GM21528 (cell line): Measurements from ENCODE around the gene WDR49.
"Not testable (repeated sequence)": the region's sequence is repeated elsewhere in the genome, so short reads cannot be mapped to it uniquely, and the experiment has no call there.

Experiments used
- ATAC-seq: cut with Tn5 transposase; IDR thresholded peaks from one replicate; pipeline ENCODE4 v1.9.1; 2021; ENCODE audit warnings: mild to moderate bottlenecking, moderate library complexity; ENCODE audit not compliant: unreplicated experiment, low FRiP score

Gene WDR49

DNA sequence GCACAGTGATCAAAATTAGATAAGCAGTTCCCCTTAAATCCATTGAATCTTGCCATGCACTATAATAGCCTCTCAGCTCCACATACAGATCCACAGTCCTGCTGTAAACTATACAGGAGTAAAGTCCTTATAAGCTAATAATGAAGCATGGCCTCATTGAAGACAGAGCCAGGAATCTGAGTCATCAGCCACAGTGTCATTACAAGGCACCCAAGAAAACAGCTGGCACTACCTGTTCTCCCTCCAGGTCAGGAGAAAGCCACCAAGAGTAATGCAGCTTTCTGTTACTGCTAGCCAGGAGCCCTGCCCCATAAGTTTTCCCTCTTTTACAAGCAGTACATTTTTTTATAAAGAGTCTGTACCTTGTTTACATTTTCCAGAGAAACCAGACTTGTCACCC lies 27.3 kb downstream of the WDR49 start:
- ATAC-seq, result no peak

DNA sequence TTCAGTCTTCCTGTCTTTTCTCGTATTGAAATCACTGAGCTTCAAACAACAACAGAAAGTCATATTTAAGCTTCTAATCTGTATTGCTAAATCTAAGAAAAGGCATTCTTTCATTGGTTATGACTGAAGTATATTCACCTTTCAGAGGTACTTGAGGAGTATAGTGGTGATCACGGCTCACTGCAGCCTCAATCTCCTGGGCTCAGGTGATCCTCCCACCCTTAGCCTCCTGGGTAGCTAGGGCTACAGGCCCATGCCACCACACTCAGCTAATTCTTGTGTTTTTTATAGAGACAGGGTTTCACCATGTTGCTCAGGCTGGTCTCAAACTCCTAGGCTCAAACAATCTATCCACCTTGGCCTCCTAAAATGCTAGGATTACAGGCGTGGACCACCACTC lies 38.7 kb downstream of the WDR49 start:
- ATAC-seq, result no peak

- ATAC-seq, result not testable (repeated sequence)
These were observed 39.5 kb downstream of the WDR49 start for GRCh38 chr3:167614196-167614595.

DNA sequence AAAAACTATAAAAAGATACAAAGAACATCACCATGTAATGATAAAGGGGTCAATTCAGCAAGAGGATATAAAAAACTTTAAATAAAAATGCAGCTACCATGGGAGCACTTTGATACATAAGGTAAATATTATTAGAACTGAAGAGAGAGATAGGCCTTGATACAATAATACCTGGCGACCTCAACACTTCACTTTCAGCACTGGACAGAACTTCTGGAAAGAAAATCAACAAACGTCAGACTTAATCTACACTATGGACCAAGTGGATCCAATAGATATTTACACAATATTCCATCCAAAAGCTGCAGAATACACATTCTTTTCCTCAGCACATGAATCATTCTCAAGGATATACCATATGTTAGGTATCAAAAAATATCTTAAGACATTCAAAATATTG lies 42.0 kb downstream of the WDR49 start:
- no peak for ATAC-seq

GRCh38 chr3:167609156-167609555 lies 44.6 kb downstream of the WDR49 start:
- no peak for ATAC-seq

DNA sequence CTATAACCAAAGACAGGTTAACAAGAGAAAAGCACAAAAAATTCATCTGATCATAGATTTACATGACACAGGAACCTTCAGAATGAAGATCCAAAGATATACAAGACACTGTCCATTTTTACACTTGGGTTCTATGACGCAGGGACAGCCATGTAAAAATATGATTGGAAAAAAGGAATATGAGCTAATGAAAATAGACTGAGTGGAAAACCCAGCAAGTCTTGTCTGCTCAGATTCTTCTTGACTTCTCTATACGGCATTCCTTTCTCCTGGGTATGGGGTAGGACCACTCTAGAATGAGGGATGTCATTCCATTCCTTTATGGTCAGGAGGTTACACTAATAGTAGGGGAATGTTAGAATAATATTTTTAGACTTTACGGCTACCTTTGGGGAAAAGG lies 46.9 kb downstream of the WDR49 start:
- ATAC-seq, result no peak

GRCh38 chr3:167605871-167606270 lies 47.9 kb downstream of the WDR49 start:
- ATAC-seq, result no peak

DNA sequence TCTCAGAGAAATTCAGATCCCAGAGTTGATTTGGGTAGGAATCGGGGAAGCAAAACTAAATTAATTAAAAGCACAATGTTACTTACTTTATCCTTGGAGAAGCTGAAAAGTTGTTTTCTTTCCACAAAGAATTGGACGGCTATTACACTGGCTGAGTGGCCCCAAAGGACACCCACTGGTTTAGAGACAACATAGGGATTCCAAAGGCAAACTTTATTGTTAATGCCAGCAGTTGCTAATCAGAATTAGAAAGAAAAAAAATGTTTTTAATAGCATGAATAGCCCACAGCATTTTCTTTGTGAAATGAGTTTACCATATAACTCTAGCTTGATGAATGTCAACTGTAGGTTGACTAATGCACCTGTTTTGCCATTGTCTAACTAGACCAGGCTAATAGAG lies 51.7 kb downstream of the WDR49 start:
- ATAC-seq, result no peak

DNA sequence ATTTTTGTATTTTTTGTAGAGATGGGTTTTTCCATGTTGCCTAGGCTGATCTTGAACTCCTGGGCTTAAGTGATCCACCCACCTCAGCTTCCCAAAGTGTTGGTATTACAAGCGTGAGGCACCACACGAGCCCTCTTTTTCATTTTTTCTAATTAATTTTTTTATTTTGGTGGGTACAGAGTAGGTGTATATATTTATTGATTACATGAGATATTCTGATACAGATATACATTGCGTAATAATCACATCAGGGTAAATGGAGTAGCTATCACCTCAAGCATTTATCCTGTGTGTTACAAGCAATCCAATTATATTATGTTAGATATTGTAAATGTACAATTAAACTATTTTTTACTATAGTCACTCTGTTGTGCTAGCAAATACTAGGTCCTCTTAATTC lies 66.1 kb downstream of the WDR49 start:
- ATAC-seq, result no peak

DNA sequence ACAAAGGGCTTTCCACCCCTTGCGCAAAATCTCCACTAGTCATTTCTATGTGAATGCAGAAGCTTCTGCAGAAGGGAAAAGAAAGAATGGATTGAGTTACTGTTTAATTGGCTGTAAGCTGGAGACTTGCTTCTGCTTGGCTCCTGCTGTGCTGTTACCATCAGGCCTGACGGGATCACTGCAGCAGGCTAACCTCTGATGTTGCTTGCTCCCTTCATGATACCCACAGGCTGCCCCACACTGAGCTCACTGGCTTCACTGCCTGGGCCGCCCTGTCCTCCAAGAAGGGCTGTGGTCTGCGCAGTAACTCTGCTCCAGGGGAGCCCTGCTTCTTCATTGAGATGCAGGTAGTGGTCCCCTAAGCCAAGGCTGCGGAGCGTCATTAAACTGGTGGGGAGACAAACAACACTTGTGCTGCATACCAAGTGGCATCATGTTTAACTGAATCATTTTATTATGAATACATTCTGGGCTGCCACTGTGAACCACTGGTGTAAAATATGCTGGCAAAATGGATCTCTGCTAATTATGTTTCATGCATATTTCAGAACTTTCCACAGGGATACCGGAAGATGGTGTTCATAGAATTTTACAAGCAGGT lies 78.6 kb downstream of the WDR49 start:
- ATAC-seq, result no peak

DNA sequence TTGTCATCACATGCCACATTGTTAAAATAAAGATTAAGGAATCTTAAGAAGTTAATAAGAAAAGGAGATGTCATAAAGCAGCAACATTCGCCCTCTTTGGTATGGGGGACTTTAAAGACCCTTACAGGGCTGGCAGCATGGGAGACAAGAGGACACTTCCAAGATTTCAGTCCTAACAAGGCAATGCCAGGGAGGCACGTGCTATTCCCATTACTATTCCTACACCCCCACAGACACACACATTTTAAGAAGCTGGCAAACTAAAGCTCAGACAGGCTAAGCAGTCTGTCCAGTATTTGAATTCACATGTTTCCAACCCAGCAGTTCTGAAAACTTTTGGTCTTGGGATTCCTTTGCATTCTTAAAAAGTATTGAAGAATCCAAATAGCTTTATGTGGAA lies 80.8 kb downstream of the WDR49 start:
- no peak for ATAC-seq

DNA sequence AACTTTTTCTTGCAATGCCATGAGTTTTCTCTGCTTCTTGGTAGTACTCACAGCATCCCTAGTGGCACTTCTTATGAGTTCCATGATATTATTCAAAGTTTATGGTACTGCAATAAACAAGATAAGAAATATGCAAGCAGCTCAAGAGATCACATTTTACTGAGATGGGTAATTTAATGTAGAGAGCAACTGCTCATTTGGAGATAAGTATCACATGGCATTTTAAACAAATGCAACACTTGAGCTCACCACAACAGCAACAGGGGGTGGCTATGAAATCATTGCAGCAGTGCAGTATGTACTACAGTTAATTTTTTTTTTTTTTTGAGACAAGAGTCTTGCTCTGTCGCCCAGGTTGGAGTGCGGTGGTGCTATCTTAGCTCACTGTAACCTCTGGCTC lies 85.1 kb downstream of the WDR49 start:
- ATAC-seq, result no peak

DNA sequence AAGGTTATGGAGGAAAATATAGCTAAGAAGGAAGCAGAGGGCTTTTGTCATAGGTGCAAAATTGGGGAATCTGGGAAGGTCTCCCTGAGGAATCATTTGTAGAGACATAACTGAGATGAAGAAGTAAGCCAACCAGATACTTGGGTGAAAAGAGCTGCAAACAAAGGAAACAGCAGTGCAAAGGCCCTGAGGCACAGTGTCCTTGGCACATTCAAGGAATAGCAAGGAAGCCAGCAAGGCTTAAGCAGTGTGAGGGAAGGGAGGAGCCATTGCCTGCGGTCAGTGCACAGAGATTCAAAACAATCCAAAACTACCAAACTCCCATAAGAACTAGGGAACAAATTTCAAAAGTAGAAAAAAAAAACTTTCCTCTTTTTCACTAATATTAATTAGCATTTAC lies 88.3 kb downstream of the WDR49 start:
- ATAC-seq, result no peak

GRCh38 chr3:167564612-167565011 lies 89.1 kb downstream of the WDR49 start:
- ATAC-seq, result no peak

- no peak for ATAC-seq
These were observed 93.8 kb downstream of the WDR49 start for GRCh38 chr3:167559924-167560323.

DNA sequence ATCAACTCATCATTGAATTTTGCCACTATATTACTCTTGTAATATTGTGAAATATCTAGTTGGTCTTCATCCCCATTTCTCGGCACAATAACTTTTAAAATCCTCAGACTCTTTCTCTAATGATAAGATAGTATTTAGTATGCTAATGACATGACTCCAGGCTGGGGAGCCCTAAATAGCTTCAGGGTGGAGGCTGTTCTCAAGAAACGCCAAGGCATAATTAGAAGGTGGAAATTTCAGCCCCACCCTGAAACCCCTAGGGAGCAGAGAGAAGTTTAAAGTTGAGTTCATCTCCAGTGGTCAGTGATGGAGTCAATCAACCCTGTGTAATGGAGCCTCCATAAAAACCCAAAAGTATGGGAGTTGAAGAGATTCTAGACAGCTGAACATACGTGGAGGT lies 98.8 kb downstream of the WDR49 start:
- ATAC-seq, result no peak

GRCh38 chr3:167538081-167538480 lies 115.7 kb downstream of the WDR49 start:
- ATAC-seq, result no peak

- no peak for ATAC-seq
These were observed 132.8 kb downstream of the WDR49 start for GRCh38 chr3:167521006-167521355.

DNA sequence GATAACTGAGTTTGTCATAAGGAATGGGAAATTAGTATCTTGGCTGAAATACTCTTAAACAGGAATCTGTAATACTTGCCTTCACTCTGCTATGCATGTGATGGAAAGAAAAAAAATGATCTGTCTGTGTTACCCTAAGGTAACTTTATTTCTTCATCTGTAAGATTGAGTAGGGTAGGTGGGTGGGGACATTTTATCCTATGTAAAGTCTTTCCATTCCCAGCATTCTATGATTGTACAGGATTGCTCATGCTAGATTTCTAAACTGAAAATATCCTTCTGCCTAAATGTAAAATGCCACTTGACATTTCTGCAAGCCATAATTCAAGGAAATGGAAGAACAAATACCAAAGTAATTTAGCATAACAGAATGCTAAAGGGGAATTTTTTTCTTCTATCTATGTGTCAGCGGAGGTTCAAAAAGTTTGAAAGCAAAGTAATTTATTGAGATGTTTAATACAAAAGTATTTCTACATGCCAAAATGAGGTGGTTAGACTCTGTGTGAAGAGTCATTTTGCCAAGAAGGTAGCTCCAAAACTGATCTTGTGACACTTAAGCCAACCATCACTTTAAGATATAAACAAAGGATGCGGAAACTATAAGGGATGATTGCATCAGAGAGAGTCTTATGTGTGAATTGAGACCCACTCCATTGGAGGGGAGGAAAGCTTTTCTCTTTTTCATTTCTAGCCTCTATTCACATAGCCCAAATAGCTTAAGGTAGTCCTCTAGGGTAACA lies 133.3 kb downstream of the WDR49 start:
- ATAC-seq, result no peak

- ATAC-seq, result no peak
These were observed 145.8 kb downstream of the WDR49 start for GRCh38 chr3:167507954-167508353.

GRCh38 chr3:167502401-167502800 lies 151.3 kb downstream of the WDR49 start:
- ATAC-seq, result no peak

DNA sequence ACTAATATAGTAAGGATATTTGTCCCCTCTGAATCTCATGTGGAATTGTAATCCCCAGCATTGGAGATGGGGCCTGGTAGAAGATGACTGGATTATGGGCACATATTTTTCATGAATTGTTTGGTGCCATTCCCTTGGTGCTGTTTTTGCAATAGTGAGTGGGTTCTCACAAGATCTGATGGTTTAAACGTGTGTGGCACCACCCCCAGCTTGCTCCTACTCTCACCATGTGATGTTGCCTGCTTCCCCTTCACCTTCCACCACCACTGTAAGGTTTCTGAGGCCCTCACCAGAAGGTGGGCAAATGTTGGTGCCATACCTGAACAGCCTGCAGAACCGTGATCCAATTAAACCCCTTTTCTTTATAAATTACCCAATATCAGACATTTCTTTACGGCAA lies 151.8 kb downstream of the WDR49 start:
- ATAC-seq, result no peak

DNA sequence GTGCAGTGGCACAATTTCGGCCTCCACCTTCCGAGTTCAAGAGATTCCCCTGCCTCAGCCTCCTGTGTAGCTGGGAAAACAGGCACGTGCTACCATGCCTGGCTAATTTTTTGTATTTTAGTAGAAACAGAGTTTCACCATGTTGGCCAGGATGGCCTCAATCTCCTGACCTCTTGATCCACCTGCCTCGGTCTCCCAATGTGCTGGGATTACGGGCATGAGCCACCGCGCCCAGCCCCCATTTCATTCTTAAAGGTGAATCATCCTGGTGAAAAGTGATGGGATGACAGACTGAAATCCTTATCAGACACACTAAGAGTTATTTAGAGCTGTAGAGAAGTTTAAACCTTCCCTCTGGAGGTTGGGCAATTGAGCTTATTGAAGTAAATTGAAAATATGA lies 155.8 kb downstream of the WDR49 start:
- no peak for ATAC-seq
